ENCODE results near the gene SCYL3. TPM values are rescaled to one million over a fixed set of nuclear protein-coding genes. Genes with fewer than 3 reads are reported as not detected.
A peak's percentile ranks its signal among the peaks of the same experiment; 100 is the strongest.

SCYL3 gene
- total RNA-seq, 1 donor from 2014 or later = 8.8 TPM

DNA sequence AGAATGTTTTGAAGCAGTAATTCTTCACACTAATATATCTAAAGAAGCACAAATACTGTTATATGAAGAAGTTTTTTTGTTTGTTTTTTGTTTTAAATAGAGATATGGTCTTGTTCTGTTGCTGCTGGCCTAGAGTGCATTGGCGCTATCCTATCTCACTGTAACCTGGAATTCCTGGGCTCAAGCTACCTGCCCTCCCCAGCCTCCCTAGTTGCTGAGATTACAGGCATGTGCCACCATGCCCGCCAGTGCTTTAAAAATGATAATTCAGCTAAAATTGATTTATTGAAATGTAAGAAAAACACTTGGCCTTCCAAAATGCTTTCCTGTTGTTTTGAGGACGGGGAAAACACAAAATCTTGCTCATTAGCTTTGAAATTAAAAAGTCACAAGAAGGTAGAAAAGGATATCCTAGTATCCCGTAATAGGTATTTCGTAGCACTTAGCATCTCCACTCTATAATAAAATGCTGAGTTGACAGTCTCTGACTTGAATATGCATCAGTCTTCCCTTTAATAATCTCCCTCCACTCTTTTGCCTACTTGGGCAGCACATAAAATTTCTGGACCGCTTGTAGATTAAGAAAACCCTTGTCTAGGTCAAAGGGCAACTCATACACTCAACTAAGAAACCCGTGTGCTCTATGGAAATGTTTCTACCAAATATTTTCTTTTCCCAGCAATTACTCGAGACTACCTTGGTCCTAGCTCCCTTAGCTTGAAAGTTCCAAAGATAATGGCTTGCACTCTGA is 1.3 kb downstream of the SCYL3 start:
- peaks cover 18% of the 10 kb centered on the region for H3K4me1 Mint-ChIP-seq (ENCODE audit: low read depth, unreplicated experiment)

DNA sequence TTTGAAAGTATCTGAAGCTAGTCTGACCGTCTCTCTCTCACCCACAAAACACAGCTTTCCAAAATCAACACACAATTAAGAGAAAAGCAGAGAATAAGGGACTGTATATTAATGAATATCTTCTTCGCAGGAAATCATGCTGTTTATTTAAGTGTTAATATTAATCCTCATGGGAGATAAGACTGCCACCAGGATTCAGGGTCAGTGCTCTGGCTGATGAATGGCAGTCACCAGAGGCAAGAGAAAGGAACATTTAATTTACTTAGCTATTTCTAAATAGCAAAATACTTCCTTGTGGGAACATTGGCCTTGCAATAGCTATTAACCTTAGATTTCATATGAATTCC is 2.2 kb downstream of the SCYL3 start:
- Mint-ChIP-seq H3K9me3 (ENCODE audit: unreplicated experiment) (peaks cover 2% of the 10 kb centered on the region), H3K36me3 (ENCODE audit: unreplicated experiment) (no peaks in the 10 kb centered on the region), H3K4me1 (ENCODE audit: low read depth, unreplicated experiment) (peaks cover 18% of the 10 kb centered on the region), H3K4me3 (ENCODE audit: unreplicated experiment) (no peak overlapping the region), H3K27ac (ENCODE audit: unreplicated experiment) (no peak overlapping the region), H3K27me3 (ENCODE audit: unreplicated experiment) (no peaks in the 10 kb centered on the region)
- TF ChIP-seq, protein P1, sequence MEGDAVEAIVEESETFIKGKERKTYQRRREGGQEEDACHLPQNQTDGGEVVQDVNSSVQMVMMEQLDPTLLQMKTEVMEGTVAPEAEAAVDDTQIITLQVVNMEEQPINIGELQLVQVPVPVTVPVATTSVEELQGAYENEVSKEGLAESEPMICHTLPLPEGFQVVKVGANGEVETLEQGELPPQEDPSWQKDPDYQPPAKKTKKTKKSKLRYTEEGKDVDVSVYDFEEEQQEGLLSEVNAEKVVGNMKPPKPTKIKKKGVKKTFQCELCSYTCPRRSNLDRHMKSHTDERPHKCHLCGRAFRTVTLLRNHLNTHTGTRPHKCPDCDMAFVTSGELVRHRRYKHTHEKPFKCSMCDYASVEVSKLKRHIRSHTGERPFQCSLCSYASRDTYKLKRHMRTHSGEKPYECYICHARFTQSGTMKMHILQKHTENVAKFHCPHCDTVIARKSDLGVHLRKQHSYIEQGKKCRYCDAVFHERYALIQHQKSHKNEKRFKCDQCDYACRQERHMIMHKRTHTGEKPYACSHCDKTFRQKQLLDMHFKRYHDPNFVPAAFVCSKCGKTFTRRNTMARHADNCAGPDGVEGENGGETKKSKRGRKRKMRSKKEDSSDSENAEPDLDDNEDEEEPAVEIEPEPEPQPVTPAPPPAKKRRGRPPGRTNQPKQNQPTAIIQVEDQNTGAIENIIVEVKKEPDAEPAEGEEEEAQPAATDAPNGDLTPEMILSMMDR (IDR thresholded peaks at IDR 0.05; ENCODE audit: partially characterized antibody, unreplicated experiment) = no peak
- DNase-seq = no peak

More for the DNA sequence above, 1.3 kb downstream of the SCYL3 start:
- peak overlapping the region; percentile 44 for H3K27ac Mint-ChIP-seq (ENCODE audit: unreplicated experiment)
- TF ChIP-seq, protein P1 (IDR thresholded peaks at IDR 0.05; ENCODE audit: partially characterized antibody, unreplicated experiment) = no peak
- no peak for DNase-seq
- H3K9me3 Mint-ChIP-seq (ENCODE audit: unreplicated experiment) = peaks cover 2% of the 10 kb centered on the region
- H3K36me3 Mint-ChIP-seq (ENCODE audit: unreplicated experiment) = no peaks in the 10 kb centered on the region
- peak overlapping the region; percentile 93 for H3K4me3 Mint-ChIP-seq (ENCODE audit: unreplicated experiment)
- no peaks in the 10 kb centered on the region for H3K27me3 Mint-ChIP-seq (ENCODE audit: unreplicated experiment)

DNA sequence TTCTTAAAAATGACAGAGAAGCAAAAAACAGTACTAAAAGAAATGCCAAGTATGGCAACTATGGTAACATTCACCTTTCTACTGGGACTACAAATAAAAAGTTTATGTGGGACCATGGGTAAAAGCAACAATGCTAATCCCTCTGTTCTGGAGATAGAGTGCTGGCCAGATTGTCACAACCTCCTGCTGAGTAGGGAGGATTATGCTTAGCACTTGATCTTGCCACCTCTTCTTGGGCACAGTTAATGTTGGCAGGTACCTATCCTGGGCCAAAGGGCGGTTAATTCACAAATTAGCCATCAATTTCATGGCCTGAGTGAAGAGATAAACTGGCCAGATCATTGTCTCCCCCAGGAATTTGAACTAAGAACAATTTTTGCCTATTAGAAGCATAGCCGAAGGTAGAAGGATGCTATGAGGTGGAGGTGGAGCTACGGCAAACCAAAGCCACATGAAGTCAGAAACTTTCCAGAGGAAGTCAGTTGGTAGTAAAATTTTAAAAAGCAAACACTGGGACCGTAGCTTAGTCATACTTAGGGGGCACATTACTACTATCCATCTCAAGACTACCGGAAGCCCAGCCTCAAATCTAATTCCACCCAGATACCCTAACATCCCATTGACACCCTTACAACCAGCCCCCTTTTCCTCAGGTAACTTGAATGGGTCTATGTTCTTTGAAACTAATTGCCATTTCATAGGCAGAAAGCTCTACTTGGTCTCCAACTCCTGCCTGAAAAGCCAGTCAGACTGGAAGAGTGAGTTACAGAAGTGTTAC is 2.7 kb downstream of the SCYL3 start:
- H3K27me3 Mint-ChIP-seq (ENCODE audit: unreplicated experiment) = no peaks in the 10 kb centered on the region
- peaks cover 2% of the 10 kb centered on the region for H3K9me3 Mint-ChIP-seq (ENCODE audit: unreplicated experiment)
- H3K4me1 Mint-ChIP-seq (ENCODE audit: low read depth, unreplicated experiment) = peaks cover 18% of the 10 kb centered on the region
- H3K36me3 Mint-ChIP-seq (ENCODE audit: unreplicated experiment) = no peaks in the 10 kb centered on the region
- TF ChIP-seq, protein P1 (IDR thresholded peaks at IDR 0.05; ENCODE audit: partially characterized antibody, unreplicated experiment) = no peak
- H3K4me3 Mint-ChIP-seq (ENCODE audit: unreplicated experiment) = no peak overlapping the region
- no peak for DNase-seq
- H3K27ac Mint-ChIP-seq (ENCODE audit: unreplicated experiment) = no peak overlapping the region

GRCh38 chr1:169889871-169890270 is 3.8 kb downstream of the SCYL3 start:
- Mint-ChIP-seq H3K9me3 (ENCODE audit: unreplicated experiment) (peaks cover 2% of the 10 kb centered on the region), H3K4me3 (ENCODE audit: unreplicated experiment) (no peak overlapping the region), H3K36me3 (ENCODE audit: unreplicated experiment) (no peaks in the 10 kb centered on the region), H3K4me1 (ENCODE audit: low read depth, unreplicated experiment) (peaks cover 18% of the 10 kb centered on the region), H3K27ac (ENCODE audit: unreplicated experiment) (no peak overlapping the region), H3K27me3 (ENCODE audit: unreplicated experiment) (no peaks in the 10 kb centered on the region)
- TF ChIP-seq, protein P1 (IDR thresholded peaks at IDR 0.05; ENCODE audit: partially characterized antibody, unreplicated experiment) = no peak
- DNase-seq = no peak

DNA sequence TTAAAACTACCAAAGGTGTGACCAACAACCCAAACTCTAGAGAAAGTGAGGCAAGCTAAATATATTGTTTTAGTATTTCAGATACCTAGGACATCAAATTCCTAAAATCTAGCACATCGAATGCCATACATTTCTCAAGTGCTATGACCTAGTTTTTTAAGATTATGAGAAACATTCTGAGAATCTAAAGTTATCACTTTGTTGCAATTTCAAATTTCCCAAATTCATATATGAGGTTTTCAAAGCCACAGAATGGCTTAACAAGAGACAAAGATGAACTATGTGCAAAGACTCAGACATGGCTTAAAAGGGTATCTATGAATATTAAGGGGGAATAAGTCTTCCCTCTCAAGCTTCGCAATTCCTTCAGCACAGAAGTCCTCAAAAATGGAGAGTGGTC is 6.8 kb downstream of the SCYL3 start:
- TF ChIP-seq, protein P1 (IDR thresholded peaks at IDR 0.05; ENCODE audit: partially characterized antibody, unreplicated experiment) = no peak
- peaks cover 9% of the 10 kb centered on the region for H3K4me1 Mint-ChIP-seq (ENCODE audit: low read depth, unreplicated experiment)
- H3K27ac Mint-ChIP-seq (ENCODE audit: unreplicated experiment) = no peak overlapping the region
- no peaks in the 10 kb centered on the region for H3K9me3 Mint-ChIP-seq (ENCODE audit: unreplicated experiment)
- H3K36me3 Mint-ChIP-seq (ENCODE audit: unreplicated experiment) = no peaks in the 10 kb centered on the region
- H3K27me3 Mint-ChIP-seq (ENCODE audit: unreplicated experiment) = no peaks in the 10 kb centered on the region
- DNase-seq = no peak
- no peak overlapping the region for H3K4me3 Mint-ChIP-seq (ENCODE audit: unreplicated experiment)
